Pulmonary artery endothelial cell (primary cell): Measurements from ENCODE around the gene CAMTA1. TPM values are rescaled to one million over a fixed set of nuclear protein-coding genes. Genes with fewer than 3 reads are reported as not detected.
A peak's percentile ranks its signal among the peaks of the same experiment; 100 is the strongest.

Experiments
- DNase-seq: peaks from one replicate; pipeline ENCODE4 v3.0.0-alpha.2; 2011; ENCODE audit warnings: low read depth, low spot score
- total RNA-seq: library from RNA; depleted of rRNA; stranded (reverse); fragments of >200 nt; gene quantifications from 2 replicates; pipeline ENCODE4 v1.2.3, GENCODE V29; 2014

Gene CAMTA1
- total RNA-seq, 1 donor from 2014 or later: 54.0 TPM

DNA sequence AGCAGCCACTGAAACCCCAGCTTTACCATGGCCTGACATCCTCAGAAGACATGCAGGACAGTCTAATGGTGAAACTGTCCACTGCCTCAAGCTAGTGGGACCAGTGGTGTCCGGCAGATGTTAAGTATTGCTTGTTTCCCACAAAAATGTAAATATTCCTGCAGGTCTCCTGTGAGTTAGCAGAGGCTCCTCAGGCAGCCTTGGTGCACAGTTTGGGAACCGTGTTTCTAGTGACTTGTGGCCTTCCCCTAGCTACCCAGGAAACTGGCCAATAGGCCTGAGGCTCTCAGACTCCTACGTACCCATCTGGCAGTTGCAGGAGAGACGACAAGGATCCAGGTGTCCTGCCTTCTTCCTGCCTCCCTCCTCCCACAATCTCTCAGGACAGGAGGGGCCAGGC, 142.4 kb downstream of the CAMTA1 start:
- no peak for DNase-seq

DNA sequence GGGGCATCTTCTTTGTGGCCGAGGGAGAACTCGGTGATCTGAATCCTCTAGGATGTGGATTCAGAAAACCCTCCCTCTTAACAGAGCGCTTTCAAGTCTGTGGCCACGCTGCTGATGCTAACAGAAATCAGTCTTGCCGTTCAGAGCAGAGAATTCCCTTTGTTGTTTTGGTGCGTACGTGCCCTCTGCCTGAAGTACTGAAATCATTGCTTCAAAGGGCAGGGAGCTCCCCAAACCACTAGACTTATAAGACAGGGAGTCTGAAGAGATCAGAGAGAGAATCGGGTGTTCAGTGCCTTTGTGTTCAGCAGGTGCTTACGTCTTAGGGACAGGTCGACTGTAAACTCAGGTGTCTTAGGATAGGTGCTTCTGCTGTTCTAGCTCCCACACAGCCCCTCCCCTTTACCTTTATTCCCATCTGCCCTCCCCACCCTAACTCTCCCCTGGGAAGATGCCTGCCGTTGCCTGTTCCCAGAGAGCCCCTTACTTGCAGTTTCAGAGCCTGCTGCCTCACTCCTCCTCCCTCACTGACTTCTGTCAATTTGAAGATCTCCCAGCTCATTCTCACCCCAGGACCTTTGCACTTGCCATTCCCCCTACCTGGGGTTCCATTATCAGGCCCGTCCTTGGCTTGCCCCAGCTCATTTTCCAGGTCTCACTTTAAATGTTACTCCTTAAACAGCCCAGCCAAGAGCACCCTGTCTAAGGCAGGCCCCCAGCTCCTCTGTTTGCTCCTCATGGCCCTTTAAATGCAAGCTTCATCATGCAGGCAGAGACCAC, 143.0 kb downstream of the CAMTA1 start:
- DNase-seq: no peak

GRCh38 chr1:6930732-6931300, 145.6 kb downstream of the CAMTA1 start:
- no peak for DNase-seq

- DNase-seq: peak; percentile 80
Observed at GRCh38 chr1:6935361-6935883, 150.2 kb downstream of the CAMTA1 start.

DNA sequence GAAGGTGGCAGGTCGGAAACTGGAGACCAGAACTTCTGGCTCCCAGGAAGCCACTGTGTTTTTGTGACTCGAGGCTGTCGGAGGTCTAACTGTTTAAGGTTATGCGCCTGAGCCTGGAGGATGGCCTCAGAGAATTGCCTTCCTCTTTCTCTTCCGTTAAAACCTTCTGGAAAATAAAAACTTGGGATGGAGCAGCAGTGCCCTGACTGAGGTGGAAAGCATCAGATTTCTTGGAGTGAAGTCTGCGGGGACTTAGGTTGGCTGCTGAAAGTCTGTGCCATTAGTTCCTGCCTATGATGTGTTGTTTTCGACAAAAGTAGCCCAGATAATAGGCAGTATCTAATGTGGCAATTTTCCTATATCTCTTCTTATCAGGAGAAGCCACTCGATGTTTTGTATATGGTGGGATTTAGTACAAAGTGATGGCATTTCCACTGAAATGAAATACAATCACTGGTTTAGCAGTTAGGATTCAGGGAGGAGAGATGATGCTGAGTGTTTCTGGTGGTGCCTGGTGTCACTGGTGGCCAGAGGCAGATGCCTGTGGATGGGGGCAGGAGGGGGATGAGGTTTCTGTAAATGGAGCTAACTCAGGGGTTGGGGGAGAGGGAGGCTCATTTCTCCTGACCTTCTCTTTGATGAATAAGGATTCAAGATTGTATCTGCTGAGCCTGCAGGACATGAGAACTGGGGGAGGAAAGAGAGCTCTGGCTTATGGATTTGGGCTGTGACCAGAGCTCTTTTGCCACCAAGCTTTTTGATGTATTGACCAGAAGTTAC, 150.8 kb downstream of the CAMTA1 start:
- no peak for DNase-seq

GRCh38 chr1:6937048-6937447, 151.8 kb downstream of the CAMTA1 start:
- no peak for DNase-seq

DNA sequence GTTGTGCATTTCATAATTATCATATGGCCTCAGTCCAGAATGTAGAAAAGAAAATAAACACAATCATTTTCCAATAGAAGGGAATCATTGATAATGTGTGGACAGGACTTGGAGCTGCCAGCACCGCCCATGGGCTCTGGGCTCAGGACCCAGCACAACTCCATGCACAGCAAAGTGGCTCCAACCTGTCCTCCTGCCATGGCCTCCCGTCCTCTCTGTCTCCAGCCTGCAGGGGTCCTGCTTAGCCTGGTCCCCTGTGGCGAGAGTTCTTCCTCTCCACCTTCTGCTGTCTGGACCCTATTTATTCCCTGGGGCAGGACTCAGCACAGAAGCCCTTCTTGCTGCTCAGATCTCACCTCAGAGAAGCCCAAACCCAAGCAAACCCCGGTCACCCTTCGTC, 154.1 kb downstream of the CAMTA1 start:
- no peak for DNase-seq

DNA sequence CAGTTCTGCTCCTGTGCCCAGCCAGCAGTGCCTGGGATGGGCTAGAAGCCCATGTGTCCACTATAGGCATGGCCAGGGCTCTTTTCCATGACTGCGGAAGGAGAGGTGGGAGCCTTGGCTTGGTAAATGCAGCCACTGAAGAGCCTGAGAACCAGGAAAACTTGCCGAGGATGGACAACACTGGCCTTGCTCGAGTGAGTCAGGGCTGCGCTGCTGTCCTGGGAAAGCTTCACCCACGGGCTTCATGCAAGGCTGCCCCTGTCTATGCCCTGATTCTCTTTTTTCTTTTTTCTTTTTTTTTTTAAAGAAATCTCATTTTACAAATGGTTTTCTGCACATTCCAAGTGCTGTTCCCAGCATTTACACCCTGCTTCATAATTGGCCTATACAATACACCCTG, 156.5 kb downstream of the CAMTA1 start:
- no peak for DNase-seq

DNA sequence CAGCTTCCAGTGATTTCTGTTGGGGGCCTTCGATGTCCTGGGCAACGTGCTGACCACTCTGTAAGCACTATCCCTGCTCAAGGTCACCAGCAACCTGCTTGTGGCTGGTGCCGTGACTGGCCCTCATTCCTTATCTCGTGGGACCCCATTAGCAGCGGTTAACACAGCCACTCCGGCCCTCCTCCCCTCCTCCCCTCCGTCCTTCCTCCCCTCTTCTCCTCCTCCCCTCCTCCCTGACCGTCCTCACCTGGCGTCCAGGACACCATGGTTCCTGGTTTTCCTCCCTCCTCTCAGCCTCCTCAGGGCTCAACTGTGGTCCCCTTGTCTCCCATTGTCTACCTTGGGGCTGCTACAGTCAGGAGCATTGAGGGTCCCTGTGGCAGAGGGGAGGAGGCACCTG, 157.7 kb downstream of the CAMTA1 start:
- DNase-seq: no peak

- no peak for DNase-seq
Observed at GRCh38 chr1:6944434-6944833, 159.2 kb downstream of the CAMTA1 start.

DNA sequence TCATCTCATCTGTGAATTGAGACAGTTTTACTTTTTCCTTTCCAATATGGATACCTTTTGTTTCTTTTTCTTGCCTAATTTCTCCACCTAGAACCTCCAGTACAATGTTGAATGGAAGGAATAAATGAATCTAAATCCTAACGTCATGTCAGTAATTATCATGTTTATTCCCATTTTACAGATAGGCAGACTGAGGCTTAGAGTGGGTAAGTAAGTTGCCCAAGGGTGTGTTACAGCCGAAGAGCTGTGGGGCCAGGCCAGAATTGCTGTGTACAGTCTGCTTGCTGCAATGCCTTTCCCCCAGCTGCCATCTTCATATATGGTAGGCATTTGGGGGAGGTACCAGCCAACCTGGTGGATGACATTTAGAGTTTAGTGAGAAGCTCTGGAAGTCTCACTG, 162.7 kb downstream of the CAMTA1 start:
- DNase-seq: no peak

DNA sequence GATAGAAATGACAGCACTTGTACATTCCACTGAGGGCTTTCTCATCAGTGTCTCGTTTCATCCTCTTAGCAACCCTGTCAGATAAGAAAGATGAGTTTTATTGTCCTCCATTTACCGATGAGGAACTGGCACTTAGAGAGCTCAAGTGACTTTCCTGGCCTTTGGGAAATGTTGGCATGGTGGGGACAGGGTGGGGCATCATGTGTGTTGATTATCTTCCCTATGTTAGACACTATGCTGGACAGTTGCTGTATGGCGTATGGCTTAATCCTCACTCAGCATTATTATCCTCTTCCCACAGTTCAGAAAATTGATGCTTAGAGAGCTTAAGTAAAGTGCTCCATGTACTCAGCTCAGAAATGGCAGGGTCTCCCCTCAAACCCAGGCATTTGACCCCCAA, 163.2 kb downstream of the CAMTA1 start:
- DNase-seq: no peak

GRCh38 chr1:6948861-6949260, 163.6 kb downstream of the CAMTA1 start:
- DNase-seq: no peak

DNA sequence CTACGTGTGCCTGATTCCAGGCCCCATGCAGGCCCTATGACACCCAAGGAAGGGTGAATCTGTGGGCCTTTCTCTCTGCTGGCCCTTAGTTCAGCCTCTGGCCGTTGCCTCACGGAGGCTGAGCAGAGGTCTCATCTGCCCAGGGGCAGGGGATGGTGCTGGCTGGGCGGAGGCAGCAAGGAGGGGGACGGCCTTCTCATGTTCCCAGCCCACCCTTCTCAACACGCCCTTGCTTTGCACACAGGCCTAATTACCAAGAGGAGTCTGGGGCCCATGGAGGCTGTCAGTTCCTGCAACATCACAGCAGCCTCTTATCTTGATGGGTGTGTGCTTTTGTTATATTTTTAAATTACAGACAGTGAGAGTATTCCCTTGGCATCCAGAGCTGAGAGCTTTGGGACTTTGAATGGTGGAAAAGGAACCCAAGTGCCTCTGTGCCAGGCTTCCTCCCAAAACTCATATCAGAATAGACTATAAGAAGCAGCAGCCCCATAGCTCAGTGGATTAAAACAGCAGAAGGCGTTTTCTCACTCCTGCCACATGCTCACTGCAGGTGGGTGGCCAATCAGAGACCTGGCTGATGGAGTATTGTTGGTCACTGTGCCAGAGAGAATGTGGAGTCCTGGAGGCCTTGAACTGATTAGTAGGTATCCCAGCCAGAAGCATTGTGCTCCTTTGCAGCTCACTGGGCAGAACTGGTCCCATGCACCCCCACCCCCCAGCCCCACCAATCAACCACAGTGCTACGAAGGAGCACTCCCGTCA, 164.9 kb downstream of the CAMTA1 start:
- DNase-seq: no peak

GRCh38 chr1:6951536-6951935, 166.3 kb downstream of the CAMTA1 start:
- no peak for DNase-seq

DNA sequence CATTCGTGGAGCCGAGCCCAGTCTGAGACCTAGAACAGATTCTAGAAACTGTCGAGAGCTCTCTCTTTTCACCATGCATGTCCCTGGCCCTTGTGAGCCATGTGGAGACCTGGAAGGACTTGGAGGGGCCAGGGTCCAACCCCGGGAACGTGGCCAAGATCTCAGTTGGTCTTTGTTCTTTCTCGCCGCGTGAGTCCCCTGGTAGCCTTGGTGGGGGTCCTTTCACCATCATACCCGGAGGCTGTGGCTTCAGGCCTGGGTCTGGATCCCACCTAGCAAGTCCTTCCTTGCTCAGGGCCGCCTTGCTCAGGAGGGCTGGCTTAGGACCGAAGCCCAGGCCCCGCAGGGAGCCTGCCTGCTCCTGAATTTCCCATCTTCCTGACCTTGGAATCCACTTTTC, 168.0 kb downstream of the CAMTA1 start:
- DNase-seq: no peak

DNA sequence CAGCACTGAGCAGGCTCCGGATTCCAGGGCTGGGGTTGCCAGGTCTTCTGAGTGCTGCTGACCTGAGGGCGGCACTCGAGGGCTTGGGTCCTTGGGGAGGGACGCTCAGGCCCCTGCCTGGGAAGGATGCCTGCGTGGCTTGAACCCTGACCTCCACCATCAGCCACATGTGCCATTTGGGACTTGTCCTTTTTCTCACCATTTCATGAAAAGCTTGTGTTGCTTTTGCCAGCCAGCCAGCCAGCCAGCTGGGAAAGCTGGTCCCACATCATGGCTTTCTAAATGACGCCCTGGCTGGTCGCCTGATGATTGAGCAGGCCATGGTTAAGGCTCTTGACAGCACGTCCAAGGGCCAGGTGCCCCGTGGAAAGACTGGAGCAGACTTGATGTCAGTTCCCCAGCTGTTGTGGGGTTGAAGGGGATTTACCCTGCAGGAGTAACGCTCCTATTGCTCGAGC, 168.7 kb downstream of the CAMTA1 start:
- DNase-seq: no peak

GRCh38 chr1:6954591-6954990, 169.3 kb downstream of the CAMTA1 start:
- DNase-seq: no peak

DNA sequence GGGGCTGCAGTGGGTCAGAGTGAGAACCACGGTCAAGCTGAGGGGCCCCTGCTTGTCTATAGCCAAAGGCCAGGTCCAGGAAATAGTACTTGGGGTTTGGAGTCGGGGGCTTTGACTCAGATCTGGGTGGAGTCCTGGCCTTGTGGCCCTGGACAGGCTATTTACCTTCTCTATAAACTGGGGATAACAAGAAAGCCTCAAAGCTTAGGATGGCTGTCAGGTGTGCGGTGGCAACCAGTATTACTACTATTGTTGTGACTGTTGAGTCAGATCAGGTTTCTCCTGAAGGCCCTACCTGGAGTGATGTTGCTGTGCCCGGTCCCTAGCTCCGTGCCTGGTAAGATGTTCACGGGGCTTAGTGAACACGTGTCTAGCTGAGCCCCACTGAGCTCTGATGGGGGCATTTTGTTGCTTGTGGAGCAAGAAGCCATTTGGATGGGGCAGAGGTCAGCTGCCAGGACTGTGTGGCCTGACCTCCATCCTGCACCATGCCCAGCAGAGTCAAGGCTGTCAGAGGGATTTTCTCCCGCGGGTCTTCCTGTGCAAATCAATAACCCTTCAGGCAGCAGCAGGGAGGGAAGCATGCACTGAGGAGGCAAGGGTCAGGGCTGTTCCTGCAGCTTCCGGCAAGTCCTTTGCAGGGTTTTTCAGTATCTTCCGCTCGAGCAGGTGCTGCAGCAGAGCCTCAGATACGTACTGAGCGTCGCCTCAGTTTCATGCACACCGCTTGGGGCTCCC, 170.3 kb downstream of the CAMTA1 start:
- no peak for DNase-seq

DNA sequence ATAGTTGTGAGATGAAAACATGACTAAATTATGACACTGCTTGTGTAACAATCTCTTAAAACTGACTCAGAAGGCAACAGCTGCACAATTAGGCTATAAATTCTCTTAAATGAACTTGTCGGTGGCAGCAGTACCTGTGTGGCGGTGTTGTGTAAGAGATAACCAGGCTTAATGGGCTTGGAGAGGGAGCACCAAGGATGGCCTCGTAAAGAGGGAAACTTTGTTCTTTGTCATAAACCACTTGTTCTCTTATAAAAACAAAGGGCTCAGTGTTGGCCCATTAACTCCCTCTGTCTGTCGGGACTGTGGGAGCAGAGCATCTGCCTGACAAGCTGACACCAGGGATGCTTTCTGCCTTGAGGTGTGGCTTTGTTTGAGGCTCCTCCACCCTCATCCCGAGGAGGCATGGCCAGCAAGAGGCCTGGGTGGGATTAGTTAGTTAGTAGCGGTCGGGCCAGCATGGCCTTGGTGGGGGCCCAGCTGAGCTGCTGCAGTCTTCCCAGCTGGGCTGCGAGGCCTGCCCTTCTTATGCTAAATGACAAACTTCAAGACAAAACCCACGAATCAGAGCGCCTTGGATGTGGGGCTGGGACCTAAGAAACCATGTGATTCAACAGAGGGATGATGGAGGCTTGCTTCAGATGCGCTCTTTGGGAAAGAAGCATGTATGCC, 171.4 kb downstream of the CAMTA1 start:
- DNase-seq: no peak
